Neural progenitor cell (in vitro differentiated cells): Measurements from ENCODE around the gene C2CD2L.

Source experiments
- CTCF ChIP-seq: fragments of 200-600 bp; sonication (generic); IDR thresholded peaks from 2 replicates; pipeline ENCODE4 v1.5.1; 2017; ENCODE audit warnings: antibody characterized with exemption, mild to moderate bottlenecking
- EZH2 ChIP-seq: fragments of 200-600 bp; sonication (generic); IDR thresholded peaks from 2 replicates; pipeline ENCODE4 v1.6.1; 2017; ENCODE audit warnings: antibody characterized with exemption, mild to moderate bottlenecking, moderate library complexity
- EZH2phosphoT487 ChIP-seq: fragments of 200-600 bp; sonication (generic); IDR thresholded peaks from 2 replicates; pipeline ENCODE4 v1.6.1; 2017; ENCODE audit warnings: antibody characterized with exemption

- TF ChIP-seq CTCF: no peak
- no peak for TF ChIP-seq EZH2phosphoT487
- no peak for TF ChIP-seq EZH2
Measured at GRCh38 chr11:119125821-119126220, 18.7 kb downstream of the C2CD2L start.
